GM18498 (cell line): ENCODE measurements around the gene PPDPF.
"Not testable (repeated sequence)": the region's sequence is repeated elsewhere in the genome, so short reads cannot be mapped to it uniquely, and the experiment has no call there.

Source experiments
- ATAC-seq: cut with Tn5 transposase; IDR thresholded peaks from one replicate; pipeline ENCODE4 v1.9.1; 2021; ENCODE audit warnings: mild to moderate bottlenecking, moderate library complexity; ENCODE audit not compliant: unreplicated experiment

PPDPF gene

DNA sequence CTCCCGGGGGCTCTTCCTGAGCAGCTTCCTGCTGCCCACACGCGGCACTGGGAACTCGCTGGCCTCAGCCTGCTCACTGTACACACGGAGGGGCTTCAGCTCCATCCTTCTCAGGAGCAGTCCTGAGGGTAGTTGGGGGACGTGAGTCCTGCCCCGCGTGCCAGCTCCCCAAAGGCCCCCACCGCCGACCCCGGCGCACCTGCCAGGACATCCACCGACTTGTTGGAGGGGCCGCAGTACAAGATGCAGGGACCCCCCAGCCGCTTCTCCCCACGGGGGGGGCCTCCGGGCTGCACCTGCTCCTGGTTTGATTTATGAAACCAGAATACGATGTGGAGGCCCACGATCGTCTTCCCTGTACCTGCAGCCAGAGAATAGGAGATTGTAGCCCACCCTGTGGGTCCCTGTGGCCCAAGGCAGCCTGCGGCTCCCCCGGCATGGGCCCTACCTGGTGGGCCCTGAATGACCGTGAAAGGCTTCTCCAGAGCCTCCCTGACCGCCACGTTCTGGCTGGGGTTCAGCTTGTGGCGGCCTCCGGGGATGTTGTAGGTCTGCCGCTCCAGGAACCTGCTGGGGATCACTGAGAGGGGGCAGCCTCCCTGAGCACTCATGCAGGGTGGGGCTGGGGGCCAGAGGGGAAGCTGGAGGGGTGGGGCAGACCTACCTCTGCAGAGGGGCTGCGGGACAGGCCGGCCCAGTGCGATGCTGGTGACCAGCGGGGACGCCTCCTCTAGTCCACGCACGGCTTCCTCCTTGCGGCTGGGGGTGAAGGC, 41.2 kb downstream of the PPDPF start:
- ATAC-seq = no peak

DNA sequence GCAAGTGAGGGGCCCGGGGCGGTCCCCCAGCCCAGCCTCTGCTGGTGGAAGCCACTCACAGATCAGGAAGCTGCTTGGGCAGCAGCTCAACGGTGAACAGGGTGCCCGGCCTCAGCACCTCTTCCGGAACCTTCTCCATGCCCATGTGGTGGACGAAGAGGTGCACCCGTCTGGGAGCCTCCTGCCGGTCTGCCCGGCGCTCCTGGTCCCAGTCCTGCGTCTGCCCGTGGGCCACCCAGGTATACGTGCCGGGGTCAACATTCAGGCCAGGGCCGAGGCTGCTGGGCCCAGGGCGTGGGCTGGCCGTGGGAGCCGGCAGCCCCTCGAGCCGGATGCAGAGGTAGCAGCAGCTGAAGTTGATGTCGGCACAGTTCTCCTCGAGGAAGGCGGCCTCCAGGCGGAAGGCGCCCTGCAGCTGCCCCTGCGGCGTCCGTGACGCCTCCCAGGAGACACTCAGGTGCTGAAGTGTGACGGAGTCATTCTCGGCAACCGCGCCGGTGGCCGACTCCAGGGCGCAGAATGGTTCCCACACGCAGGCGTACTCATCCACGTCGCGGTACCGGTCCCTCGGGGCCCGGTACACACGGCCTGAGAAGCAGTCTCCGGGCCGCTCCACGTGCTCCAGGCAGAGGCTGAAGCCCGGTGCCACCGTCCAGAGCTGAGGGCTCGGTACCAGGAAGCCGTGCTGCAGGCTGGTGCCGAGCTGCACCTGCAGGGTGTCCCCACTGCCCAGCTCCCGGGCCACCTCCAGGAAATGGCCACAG, 42.1 kb downstream of the PPDPF start:
- ATAC-seq = no peak

DNA sequence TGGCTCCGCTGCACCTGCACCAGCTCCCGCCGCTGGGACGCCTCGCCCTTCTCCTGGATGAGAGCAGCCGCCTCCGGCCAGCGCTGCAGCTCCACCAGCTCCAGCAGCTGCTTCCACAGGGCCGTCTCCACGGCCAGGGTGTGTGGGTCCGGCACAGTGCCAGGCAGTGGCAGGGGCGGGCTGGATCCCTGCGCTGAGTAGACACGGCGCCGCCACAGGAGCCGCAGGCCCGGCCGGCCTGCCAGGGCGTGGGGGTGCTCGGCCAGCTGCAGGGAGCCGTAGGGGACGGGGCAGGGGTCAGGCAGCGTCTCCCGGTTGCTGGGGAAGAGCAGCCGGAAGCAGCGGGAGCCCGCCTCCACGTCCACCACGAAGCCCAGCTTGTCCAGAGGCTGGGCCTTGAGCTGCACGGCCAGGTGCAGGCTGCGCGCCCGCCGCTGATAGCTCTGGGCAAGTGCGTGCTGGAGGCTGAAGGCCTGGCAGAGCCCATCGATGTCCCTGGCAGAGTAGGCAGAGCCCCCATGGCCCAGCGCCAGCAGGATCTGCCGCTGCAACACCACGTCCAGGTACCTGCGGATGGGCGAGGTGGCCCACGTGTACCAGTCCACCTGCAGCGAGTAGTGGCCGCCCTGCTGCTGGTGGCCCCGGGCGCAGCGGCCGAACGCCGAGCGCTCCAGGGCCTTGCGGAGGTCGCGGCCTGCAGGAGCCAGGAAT, 42.8 kb downstream of the PPDPF start:
- no peak for ATAC-seq

DNA sequence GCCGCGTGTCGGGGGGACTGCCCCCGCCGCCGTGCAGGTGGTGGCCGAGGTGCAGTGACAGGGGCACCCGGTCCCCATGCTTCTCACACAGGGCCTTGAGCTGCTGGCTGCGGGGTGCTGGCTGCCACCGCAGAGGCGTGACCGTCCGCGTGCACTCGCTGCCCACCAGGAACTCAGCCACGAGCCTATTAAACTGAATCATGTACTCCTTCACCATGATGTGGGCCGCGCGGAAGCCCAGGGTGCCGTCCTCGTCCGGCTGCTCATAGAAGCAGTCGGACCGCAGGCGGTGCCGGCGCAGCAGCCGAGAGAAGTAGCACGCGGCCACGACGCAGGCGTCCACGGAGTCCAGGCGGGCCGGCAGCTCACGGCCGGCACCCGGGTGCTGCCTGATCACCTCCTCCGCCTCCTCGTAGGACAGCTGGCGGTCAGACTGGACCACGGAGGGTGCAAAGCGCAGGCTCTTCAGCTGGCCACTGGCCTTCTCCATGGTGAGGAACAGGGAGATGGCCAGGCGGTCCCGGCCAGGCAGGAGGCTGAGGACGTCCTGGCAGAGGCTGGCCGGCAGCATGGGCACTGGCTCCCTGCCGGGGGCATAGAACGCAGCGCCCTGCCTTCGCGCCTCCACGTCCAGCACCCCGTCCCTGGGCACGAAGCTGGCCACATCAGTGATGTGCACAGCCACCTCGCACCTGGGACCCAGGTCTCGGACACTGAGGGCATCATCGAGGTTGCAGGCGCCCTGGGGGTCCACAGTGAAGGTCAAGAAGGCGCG, 43.7 kb downstream of the PPDPF start:
- no peak for ATAC-seq

DNA sequence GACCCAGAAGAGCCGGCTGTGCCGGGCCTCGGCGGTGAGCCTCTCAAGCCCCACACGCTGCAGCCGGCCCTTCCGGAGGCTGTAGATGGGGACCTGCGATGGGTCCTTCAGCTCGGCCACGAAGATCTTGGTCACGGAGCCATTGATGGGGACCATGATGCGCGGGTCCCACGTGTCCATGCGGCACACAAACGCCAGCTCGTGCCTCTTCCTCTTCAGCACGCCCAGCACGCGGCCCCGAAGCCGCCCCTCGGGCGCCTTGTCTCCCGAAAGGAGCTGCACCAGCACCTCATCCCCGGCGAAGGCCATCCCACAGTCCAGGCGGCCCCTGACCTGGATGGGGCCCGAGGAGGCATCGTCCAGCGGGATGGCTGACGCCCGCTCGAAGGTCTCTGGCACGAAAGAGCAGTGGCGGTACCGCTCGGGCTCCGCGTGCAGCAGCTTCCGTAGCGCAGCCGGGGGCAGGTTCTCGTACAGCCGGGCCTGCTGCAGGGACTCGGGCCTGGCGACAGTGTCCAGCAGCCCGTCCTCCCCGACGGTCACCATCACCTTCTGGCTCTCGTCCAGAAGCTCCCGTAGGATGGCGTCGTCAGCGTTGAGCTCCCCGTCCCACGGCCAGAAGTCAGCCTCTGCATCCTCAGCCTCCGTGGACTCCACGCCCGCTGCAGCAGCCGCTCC, 44.6 kb downstream of the PPDPF start:
- no peak for ATAC-seq

DNA sequence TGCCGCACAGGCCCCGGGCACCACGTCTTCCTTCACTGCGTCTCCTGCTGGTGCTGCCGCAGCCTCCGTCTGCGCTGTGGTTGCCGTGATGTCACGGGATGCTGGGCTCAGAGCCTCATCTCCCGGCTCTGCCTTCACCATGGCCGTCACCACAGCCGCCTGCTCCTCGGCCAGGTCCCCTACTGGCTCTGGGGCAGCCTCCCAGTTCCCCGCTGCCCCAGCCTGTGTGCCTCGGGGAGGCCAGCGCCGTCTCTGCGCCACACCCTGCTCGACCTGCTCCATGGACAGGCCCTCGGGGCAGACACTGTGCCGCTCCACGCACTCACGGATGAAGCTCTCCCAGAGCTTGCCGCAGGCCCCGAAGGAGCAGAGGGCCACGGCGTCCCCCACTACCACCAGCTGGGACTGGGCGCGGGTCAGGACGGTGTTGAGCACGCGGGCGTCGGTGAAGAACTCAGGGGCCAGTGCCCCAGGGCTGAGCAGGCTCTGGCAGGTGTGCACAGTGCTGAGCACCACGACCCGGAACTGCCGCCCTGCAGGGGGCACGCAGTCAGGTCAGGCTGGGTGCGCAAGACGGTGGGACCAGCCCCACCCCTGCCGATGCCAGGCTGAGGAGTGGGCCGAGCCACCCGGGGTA, 45.3 kb downstream of the PPDPF start:
- ATAC-seq = no peak

DNA sequence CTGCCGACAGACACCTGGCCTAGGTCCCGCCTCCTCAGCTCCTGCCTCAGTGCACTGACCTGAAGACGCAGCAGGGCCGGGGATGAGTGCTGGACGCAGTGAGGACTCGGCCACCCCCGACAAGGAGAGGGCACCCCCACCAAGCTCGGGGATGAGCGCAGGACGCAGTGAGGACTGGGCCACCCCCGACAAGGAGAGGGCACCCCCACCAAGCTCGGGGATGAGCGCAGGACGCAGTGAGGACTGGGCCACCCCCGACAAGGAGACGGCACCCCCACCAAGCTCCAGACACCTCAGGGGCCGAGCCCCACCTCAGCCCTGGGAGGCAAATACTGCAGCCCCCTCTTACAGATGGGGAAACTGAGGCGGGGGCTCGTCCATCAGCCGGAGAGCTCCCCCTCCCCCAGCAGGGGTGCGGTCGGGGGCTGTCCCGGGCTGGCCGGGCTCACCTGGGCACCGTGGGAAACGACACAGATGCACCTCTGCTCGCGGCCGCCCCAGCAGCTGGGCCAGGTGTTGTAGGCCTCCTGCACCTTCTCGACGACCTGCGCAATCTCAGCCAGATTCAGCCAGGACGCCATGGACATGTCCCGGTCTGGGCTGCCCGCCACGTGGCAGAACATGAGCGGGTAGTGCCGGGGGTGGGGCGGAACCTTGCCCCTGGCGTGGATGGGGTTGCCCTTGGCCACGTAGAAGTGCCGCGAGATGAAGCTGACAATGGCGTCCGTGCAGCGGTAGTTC, 46.0 kb downstream of the PPDPF start:
- no peak for ATAC-seq

DNA sequence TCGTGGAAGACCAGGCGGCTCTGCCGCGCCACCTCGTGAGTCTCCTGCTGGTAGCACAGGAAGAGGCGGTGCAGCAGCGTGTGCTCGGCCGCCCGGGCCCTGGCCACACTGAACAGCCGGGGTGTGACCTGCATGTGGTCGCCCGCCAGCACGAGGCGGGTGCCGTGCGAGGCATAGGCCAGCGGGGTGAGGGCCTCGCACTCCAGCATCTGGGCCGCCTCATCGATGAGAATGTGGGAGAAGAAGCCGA, 46.5 kb downstream of the PPDPF start:
- ATAC-seq = no peak

DNA sequence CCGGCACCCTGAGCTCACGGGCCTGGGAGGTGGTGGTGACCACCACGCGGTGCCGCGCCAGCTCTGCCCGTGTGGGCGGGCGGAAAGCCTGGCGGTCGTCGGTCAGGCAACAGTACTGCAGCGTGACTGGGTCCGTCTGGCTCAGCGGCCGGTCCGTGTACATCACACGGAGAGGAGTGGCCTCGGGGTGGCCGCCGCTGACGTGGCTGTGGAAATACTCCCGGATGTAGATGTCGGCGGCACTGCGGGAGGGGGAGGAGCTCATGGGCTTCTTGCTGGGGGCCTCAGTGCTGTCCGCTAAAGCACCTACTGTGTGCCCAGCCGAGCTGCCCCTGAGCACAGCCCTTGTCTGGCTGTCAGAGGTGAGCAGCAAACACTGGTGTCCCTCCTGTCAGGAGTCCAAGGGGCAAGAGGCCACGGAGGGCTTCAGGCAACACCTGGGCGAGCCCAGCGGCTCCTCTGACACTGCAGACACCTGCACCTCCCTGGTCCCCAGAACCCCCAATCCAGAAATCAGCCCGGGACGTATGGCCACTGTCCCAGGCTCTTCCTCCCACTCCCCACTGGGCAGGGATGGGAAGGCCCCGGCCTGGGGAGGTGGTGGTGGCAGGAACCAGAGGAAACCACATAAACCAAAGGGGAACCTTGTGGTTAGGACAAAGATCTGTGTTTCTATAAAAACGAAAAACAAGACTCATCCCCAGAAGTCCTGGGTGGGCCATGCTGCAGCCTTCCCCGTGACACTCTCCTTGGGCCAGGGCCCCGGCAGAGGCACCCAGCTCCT, 47.0 kb downstream of the PPDPF start:
- ATAC-seq = peak; percentile 67

DNA sequence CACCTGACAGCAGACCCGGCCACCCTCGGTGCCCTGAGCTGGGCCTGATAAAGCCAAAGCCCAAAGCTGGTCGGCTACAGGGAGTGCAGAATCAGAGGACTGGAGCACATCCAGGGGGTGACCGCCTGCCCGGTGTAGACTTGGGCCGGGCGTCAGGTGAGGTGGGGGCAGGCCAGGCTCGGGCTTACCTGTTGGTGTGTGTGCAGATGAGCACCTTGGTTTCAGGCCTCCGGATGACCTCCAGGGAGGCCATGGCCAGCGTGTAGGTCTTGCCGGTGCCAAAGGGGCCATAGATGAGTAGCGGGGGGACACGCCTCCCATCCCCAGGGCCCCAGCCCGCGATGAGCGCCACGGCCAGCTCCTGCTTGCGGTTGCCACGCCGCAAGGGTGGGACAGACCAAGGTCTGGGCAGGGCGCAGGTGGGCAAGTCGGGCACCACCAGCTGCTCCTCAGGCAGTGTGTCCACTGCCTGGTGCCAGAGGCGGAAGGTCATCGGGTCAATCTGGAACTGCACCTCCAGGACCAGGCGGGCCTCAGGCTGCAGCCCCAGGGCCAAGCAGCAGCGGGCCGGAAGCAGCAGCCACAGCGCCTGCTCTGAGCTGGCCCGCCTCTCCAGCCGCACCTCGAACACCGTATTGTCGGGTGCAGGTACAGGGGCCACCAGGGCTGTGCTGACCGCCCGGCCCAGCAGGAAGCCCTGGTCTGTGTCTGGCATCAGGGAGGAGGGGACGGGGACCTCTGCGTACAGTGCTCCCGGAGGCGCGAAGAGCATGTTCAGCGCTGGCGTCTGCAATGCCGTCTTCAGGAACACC, 47.8 kb downstream of the PPDPF start:
- peak; percentile 32 for ATAC-seq

DNA sequence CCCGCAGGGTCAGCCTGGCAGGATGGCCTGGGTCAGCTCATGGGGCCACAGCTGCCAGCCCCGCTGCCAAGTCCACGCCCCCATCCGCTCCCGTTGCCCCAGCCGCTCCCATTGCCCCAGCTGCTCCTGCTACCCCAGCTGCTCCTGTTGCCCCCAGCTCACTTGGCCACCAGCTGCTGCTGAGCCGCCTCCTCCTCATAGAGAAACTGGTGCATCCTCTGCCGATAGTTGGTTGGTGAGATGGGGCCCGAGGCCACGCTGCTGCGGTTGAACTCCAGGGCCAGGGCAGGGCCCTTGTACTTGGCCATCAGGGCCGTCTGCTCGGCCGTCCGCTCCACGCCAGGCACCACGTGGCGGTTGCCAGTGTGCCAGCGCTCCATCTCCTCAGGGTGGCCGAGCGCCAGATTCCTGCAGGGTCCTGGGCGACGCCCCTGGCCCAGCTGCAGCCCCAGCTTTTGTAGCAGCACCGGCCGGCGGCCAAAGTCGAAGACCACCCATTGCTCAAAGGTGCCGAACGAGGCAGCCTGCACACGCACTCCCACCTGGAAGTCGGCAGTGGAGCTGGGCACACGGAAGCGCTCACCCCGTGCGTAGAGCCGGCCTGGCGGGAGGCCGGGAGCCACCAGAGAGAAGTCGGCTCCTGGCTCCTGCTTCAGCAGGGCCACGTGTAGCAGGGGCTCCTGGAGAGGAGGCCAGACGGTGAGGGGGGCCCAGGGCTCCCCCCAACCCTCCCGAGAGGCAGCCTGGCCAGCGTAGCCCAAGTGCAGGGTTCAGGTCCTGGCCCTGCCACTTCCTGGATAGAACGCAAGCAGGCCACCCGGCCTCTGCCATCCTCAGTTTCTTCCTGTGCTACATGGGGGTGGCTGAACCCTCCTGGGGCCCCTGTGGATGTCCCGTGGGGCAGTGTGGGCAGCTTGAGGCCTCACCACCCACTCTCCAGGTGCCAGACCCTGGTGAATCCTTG, 48.7 kb downstream of the PPDPF start:
- no peak for ATAC-seq

DNA sequence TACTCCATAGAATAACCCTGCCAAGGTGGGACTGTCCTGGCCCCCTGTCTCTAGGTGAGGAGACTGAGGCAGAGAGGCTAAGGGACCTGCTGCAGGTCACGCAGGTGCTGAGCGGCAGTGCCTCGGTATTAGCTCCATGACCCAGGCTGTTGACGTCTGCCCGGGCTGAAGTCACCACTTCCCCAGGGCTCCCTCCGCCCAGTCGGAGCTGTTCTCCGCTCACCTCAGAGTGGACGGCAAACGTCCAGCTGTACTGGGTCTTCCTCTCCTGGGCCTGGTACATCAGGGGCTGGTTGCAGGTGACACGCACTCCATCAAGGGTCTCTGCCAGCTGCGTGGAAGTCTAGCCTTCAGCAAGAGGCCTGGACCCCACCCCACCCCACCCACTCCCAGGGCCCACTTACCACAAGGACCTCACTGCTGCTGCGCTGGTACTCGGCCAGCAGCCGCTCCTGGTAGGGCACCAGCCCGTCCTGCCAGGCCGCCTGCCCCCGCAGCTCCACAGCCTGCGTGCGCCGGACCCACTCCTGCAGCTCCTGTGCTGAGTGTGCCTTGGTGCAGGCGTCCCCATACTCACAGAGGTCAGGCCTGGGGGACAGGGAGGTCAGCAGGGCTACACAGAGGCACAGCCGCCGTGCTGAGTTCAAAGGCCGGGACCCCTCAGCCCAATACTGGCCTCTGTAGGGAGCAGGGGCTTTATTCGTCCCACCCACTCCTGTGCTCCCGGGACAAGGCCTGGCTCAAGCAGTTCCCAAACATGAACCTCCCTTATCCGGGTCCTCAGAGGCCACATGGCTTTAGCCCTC, 49.9 kb downstream of the PPDPF start:
- ATAC-seq = no peak

DNA sequence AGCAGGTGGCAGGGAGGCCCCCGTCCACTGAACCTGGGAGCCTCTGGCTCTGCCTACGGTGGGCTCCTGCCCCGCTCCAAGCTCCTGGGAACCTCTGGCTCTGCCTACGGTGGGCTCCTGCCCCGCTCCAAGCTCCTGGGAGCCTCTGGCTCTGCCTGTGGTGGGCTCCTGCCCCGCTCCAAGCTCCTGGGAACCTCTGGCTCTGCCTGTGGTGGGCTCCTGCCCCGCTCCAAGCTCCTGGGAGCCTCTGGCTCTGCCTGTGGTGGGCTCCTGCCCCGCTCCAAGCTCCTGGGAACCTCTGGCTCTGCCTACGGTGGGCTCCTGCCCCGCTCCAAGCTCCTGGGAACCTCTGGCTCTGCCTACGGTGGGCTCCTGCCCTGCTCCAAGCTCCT, 50.5 kb downstream of the PPDPF start:
- ATAC-seq = not testable (repeated sequence)
